HepG2 (cell line): Measurements from ENCODE around the gene MTCH2. TPM values are rescaled to one million over a fixed set of nuclear protein-coding genes. Genes with fewer than 3 reads are reported as not detected.

Experiments
- ARNTL ChIP-seq: sonication (generic); formaldehyde crosslinking; IDR thresholded peaks from 2 replicates; pipeline ENCODE4 v1.4.0; 2020; ENCODE audit warnings: mild to moderate bottlenecking, missing genetic modification reagents
- DMAP1 ChIP-seq: IDR thresholded peaks from 2 replicates; pipeline ENCODE4 v1.6.1; 2016
- EEA1 ChIP-seq: sonication (generic); formaldehyde crosslinking; IDR thresholded peaks from 2 replicates; pipeline ENCODE4 v1.5.1; 2020; ENCODE audit warnings: mild to moderate bottlenecking, missing genetic modification reagents, borderline replicate concordance
- HDAC2 ChIP-seq: sonication (generic); formaldehyde crosslinking; IDR thresholded peaks from 2 replicates; pipeline ENCODE4 v1.4.0; 2020; ENCODE audit warnings: missing genetic modification reagents
- IKZF1 ChIP-seq: fragments of 450-650 bp; IDR thresholded peaks from 2 replicates; pipeline ENCODE4 v1.7.1; 2016
- IRF2 ChIP-seq: IDR thresholded peaks from 2 replicates; pipeline ENCODE4 v1.6.1; 2018; ENCODE audit warnings: missing genetic modification reagents, missing compliant biosample characterization
- KDM1A ChIP-seq: IDR thresholded peaks from 2 replicates; pipeline ENCODE4 v1.6.1; 2016; ENCODE audit warnings: missing compliant biosample characterization
- MAF1 ChIP-seq: sonication (generic); formaldehyde crosslinking; IDR thresholded peaks from 2 replicates; pipeline ENCODE4 v1.5.0; 2020; ENCODE audit warnings: missing genetic modification reagents, borderline replicate concordance
- NCOA2 ChIP-seq: sonication (generic); formaldehyde crosslinking; IDR thresholded peaks from 2 replicates; pipeline ENCODE4 v1.8.0; 2022; ENCODE audit warnings: inconsistent platforms
- NFE2 ChIP-seq: sonication (generic); formaldehyde crosslinking; IDR thresholded peaks from 2 replicates; pipeline ENCODE4 v1.4.0; 2020; ENCODE audit warnings: missing genetic modification reagents
- RAD21 ChIP-seq: fragments of 450-650 bp; formaldehyde crosslinking; IDR thresholded peaks from 2 replicates; pipeline ENCODE4 v1.5.0; 2020; ENCODE audit warnings: mild to moderate bottlenecking
- SETDB1 ChIP-seq: sonication (generic); formaldehyde crosslinking; IDR thresholded peaks from 2 replicates; pipeline ENCODE4 v1.5.1; 2020; ENCODE audit warnings: missing genetic modification reagents, mild to moderate bottlenecking, borderline replicate concordance
- SNRNP70 ChIP-seq: fragments of 200-400 bp; formaldehyde crosslinking; IDR thresholded peaks from 2 replicates; pipeline ENCODE4 v1.6.1; 2017; ENCODE audit warnings: mild to moderate bottlenecking, low read depth, low read length, moderate library complexity
- TGIF2 ChIP-seq: IDR thresholded peaks from 2 replicates; pipeline ENCODE4 v1.6.1; 2016; ENCODE audit warnings: control low read depth, missing compliant biosample characterization
- ZNF333 ChIP-seq: sonication (generic); formaldehyde crosslinking; IDR thresholded peaks from 2 replicates; pipeline ENCODE4 v1.4.0; 2020; ENCODE audit warnings: mild to moderate bottlenecking, missing genetic modification reagents, borderline replicate concordance
- ZNF431 ChIP-seq: sonication (generic); formaldehyde crosslinking; IDR thresholded peaks from 2 replicates; pipeline ENCODE4 v1.9.0; 2022; ENCODE audit warnings: missing genetic modification reagents, low read depth, mild to moderate bottlenecking, borderline replicate concordance
- ZNF562 ChIP-seq: sonication (generic); formaldehyde crosslinking; IDR thresholded peaks from 2 replicates; pipeline ENCODE4 v1.8.0; 2022; ENCODE audit warnings: missing genetic modification reagents, borderline replicate concordance
- ZNF775 ChIP-seq: sonication (generic); formaldehyde crosslinking; IDR thresholded peaks from 2 replicates; pipeline ENCODE4 v1.4.0; 2020; ENCODE audit warnings: missing genetic modification reagents, mild to moderate bottlenecking, moderate library complexity, borderline replicate concordance
- ZSCAN29 ChIP-seq: sonication (generic); formaldehyde crosslinking; conservative IDR thresholded peaks from 2 replicates; pipeline ENCODE4 v1.4.0; 2020; ENCODE audit warnings: mild to moderate bottlenecking, missing genetic modification reagents
- polyA plus RNA-seq, 8 experiments: library from polyadenylated mRNA; depleted of rRNA in 3 of 8; stranded (reverse) in 7 of 8; unstranded in 1 of 8; fragments of >200 nt; fragmentation: Illumina TruSeq in 4 of 8; extraction: Trizol in 4 of 8; gene quantifications; 2 replicates each; pipeline versions ENCODE4 v1.2.1 to v1.2.3, GENCODE V29; 2011 to 2016; ENCODE audit warnings: low read depth in 4 of 8, missing spikeins in 1 of 8, mixed read lengths in 1 of 8; ENCODE audit not compliant: insufficient read depth in 1 of 8
- total RNA-seq, 5 experiments: library from RNA; depleted of rRNA; stranded (reverse); fragments of >200 nt; fragmentation: Illumina TruSeq; extraction: Trizol; gene quantifications; 2 replicates each; pipeline ENCODE4 v1.2.3, GENCODE V29; 2016; ENCODE audit warnings: low read depth in 1 of 5
- TF ChIP-seq, protein P1 (sequence below): sonication (generic); formaldehyde crosslinking; IDR thresholded peaks from 2 replicates; pipeline ENCODE4 v1.5.1; 2020; ENCODE audit warnings: mild to moderate bottlenecking, missing genetic modification reagents, moderate library complexity
- TF ChIP-seq, protein P2 (sequence below): sonication (generic); formaldehyde crosslinking; IDR thresholded peaks from 2 replicates; pipeline ENCODE4 v1.5.0; 2020; ENCODE audit warnings: missing genetic modification reagents, mild to moderate bottlenecking, borderline replicate concordance
- TF ChIP-seq, protein P3 (sequence below): sonication (generic); formaldehyde crosslinking; IDR thresholded peaks from 2 replicates; pipeline ENCODE4 v1.4.0; 2020; ENCODE audit warnings: mild to moderate bottlenecking, missing genetic modification reagents
- TF ChIP-seq, protein P4 (sequence below): sonication (generic); formaldehyde crosslinking; IDR thresholded peaks from 2 replicates; pipeline ENCODE4 v1.8.0; 2022; ENCODE audit warnings: mild to moderate bottlenecking, missing genetic modification reagents; ENCODE audit not compliant: insufficient replicate concordance
- TF ChIP-seq, protein P5 (sequence below): sonication (generic); formaldehyde crosslinking; IDR thresholded peaks from 2 replicates; pipeline ENCODE4 v1.4.0; 2020; ENCODE audit warnings: missing genetic modification reagents

MTCH2 gene
- total and polyA plus RNA-seq, 2 of the 13 experiments (the other 11 are each of a cell fraction or from before 2014, with no cell fraction given): 112 to 272 TPM

DNA sequence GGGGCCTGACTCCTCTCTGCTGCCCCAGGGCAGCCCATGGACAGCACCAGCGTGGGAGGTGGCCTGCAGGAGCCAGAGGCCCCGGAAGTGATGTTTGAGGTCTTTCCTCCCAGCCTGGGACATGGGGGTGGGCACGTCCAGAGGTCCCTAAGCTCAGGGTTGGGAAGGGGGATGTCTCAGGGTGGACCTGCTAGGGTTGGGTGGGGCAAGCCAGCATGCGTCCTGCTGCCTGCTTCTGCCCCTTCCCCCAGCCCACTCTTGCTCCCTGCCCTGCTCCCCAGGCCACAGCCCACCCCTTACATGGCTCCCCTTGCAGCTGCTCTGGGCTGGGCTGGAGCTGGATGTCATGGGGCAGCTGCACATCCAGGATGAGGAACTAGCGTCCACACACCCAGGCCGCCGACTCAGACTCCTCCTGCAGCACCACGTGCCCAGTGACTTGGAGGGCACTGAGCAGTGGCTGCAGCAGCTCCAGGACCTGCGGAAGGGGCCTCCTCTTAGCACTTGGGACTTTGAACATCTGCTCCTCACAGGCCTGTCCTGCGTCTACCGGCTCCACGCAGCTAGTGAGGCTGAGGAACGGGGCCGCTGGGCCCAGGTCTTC, 54.5 kb downstream of the MTCH2 start (continued):
- TF ChIP-seq ZNF562 (CRISPR knock-in tag) (no peak), ZNF775 (no peak), KDM1A (CRISPR knock-in tag) (no peak), SNRNP70 (no peak), NCOA2 (CRISPR knock-in tag) (no peak), RAD21 (no peak), HDAC2 (no peak), IRF2 (CRISPR knock-in tag) (no peak), EEA1 (CRISPR knock-in tag) (no peak), ZNF333 (CRISPR knock-in tag) (no peak), ARNTL (0 out of 2 replicates have a peak, but pooled peaks have one; percentile 58), MAF1 (no peak), DMAP1 (CRISPR knock-in tag) (no peak), IKZF1 (no peak), NFE2 (CRISPR knock-in tag) (no peak), ZNF431 (CRISPR knock-in tag) (no peak), SETDB1 (CRISPR knock-in tag) (no peak), ZSCAN29 (CRISPR knock-in tag) (no peak), TGIF2 (no peak)
- TF ChIP-seq, protein P1, sequence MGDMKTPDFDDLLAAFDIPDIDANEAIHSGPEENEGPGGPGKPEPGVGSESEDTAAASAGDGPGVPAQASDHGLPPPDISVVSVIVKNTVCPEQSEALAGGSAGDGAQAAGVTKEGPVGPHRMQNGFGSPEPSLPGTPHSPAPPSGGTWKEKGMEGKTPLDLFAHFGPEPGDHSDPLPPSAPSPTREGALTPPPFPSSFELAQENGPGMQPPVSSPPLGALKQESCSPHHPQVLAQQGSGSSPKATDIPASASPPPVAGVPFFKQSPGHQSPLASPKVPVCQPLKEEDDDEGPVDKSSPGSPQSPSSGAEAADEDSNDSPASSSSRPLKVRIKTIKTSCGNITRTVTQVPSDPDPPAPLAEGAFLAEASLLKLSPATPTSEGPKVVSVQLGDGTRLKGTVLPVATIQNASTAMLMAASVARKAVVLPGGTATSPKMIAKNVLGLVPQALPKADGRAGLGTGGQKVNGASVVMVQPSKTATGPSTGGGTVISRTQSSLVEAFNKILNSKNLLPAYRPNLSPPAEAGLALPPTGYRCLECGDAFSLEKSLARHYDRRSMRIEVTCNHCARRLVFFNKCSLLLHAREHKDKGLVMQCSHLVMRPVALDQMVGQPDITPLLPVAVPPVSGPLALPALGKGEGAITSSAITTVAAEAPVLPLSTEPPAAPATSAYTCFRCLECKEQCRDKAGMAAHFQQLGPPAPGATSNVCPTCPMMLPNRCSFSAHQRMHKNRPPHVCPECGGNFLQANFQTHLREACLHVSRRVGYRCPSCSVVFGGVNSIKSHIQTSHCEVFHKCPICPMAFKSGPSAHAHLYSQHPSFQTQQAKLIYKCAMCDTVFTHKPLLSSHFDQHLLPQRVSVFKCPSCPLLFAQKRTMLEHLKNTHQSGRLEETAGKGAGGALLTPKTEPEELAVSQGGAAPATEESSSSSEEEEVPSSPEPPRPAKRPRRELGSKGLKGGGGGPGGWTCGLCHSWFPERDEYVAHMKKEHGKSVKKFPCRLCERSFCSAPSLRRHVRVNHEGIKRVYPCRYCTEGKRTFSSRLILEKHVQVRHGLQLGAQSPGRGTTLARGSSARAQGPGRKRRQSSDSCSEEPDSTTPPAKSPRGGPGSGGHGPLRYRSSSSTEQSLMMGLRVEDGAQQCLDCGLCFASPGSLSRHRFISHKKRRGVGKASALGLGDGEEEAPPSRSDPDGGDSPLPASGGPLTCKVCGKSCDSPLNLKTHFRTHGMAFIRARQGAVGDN (CRISPR knock-in tag): peak; percentile 93
- TF ChIP-seq, protein P2, sequence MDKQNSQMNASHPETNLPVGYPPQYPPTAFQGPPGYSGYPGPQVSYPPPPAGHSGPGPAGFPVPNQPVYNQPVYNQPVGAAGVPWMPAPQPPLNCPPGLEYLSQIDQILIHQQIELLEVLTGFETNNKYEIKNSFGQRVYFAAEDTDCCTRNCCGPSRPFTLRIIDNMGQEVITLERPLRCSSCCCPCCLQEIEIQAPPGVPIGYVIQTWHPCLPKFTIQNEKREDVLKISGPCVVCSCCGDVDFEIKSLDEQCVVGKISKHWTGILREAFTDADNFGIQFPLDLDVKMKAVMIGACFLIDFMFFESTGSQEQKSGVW (CRISPR knock-in tag): no peak
- TF ChIP-seq, protein P3, sequence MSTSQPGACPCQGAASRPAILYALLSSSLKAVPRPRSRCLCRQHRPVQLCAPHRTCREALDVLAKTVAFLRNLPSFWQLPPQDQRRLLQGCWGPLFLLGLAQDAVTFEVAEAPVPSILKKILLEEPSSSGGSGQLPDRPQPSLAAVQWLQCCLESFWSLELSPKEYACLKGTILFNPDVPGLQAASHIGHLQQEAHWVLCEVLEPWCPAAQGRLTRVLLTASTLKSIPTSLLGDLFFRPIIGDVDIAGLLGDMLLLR (CRISPR knock-in tag): no peak
- TF ChIP-seq, protein P4, sequence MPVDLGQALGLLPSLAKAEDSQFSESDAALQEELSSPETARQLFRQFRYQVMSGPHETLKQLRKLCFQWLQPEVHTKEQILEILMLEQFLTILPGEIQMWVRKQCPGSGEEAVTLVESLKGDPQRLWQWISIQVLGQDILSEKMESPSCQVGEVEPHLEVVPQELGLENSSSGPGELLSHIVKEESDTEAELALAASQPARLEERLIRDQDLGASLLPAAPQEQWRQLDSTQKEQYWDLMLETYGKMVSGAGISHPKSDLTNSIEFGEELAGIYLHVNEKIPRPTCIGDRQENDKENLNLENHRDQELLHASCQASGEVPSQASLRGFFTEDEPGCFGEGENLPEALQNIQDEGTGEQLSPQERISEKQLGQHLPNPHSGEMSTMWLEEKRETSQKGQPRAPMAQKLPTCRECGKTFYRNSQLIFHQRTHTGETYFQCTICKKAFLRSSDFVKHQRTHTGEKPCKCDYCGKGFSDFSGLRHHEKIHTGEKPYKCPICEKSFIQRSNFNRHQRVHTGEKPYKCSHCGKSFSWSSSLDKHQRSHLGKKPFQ: no peak
- TF ChIP-seq, protein P5, sequence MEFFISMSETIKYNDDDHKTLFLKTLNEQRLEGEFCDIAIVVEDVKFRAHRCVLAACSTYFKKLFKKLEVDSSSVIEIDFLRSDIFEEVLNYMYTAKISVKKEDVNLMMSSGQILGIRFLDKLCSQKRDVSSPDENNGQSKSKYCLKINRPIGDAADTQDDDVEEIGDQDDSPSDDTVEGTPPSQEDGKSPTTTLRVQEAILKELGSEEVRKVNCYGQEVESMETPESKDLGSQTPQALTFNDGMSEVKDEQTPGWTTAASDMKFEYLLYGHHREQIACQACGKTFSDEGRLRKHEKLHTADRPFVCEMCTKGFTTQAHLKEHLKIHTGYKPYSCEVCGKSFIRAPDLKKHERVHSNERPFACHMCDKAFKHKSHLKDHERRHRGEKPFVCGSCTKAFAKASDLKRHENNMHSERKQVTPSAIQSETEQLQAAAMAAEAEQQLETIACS (CRISPR knock-in tag): no peak
